Measurements from ENCODE around the gene CHMP6.

The CHMP6 gene

GRCh38 chr17:80957461-80957941, 34.1 kb upstream of the CHMP6 start:
- no peak for DNase-seq (ENCODE audit: low spot score)
- no peak for TF ChIP-seq CTCF (IDR thresholded peaks at IDR 0.05; ENCODE audit: extremely low read depth, missing control alignments)

- DNase-seq (ENCODE audit: low spot score), result no peak
Measured at GRCh38 chr17:80959330-80960036, 32.2 kb upstream of the CHMP6 start.

GRCh38 chr17:80960037-80960796, 31.4 kb upstream of the CHMP6 start:
- no peak for TF ChIP-seq CTCF (IDR thresholded peaks at IDR 0.05; ENCODE audit: extremely low read depth, missing control alignments)
- DNase-seq (ENCODE audit: low spot score), result no peak

More at GRCh38 chr17:80959330-80960036, 32.2 kb upstream of the CHMP6 start:
- no peak for TF ChIP-seq CTCF (IDR thresholded peaks at IDR 0.05; ENCODE audit: extremely low read depth, missing control alignments)

GRCh38 chr17:80960797-80961452, 30.7 kb upstream of the CHMP6 start:
- no peak for DNase-seq (ENCODE audit: low spot score)
- TF ChIP-seq CTCF (IDR thresholded peaks at IDR 0.05; ENCODE audit: extremely low read depth, missing control alignments), result no peak

- no peak for DNase-seq (ENCODE audit: low spot score)
- TF ChIP-seq CTCF (IDR thresholded peaks at IDR 0.05; ENCODE audit: extremely low read depth, missing control alignments), result no peak
Measured at GRCh38 chr17:80961541-80962330, 29.9 kb upstream of the CHMP6 start.

GRCh38 chr17:80962356-80963329, 29.0 kb upstream of the CHMP6 start:
- TF ChIP-seq CTCF (IDR thresholded peaks at IDR 0.05; ENCODE audit: extremely low read depth, missing control alignments), result no peak
- no peak for DNase-seq (ENCODE audit: low spot score)

Data from GM20000 (cell line).